Mucosa of gallbladder (tissue), 1 donor: ENCODE results near the gene PCDHB2. TPM values are rescaled to one million over a fixed set of nuclear protein-coding genes. Genes with fewer than 3 reads are reported as not detected.
A peak's percentile ranks its signal among the peaks of the same experiment; 100 is the strongest.
"Not testable (repeated sequence)": the region's sequence is repeated elsewhere in the genome, so short reads cannot be mapped to it uniquely, and the experiment has no call there.

Source experiments
- DNase-seq: peaks from one replicate; pipeline ENCODE4 v3.0.0-alpha.2; 2020; ENCODE audit warnings: low spot score
- total RNA-seq: library from RNA; stranded (reverse); gene quantifications from one replicate; pipeline ENCODE4 v1.2.1, GENCODE V29; 2021
- donor health status: DM: no; HTN: no; CAD: no.

Gene PCDHB2
- total RNA-seq, result 3.6 TPM

- DNase-seq, result no peak
Measured at GRCh38 chr5:141094481-141095262, at the start of gene PCDHB2. Gene PCDHB2, plus strand, starts transcription at chr5:141094615. Its CDS starts 176 bp downstream, at chr5:141094791.

- DNase-seq, result no peak
Measured at GRCh38 chr5:141050622-141051520, 43.5 kb upstream of the PCDHB2 start, which contains the start of gene PCDHB1. Gene PCDHB1, plus strand, starts transcription at chr5:141051374. Its CDS starts 97 bp downstream, at chr5:141051471.

GRCh38 chr5:141051521-141051866 is 42.9 kb upstream of the PCDHB2 start:
- no peak for DNase-seq

- no peak for DNase-seq
Measured at GRCh38 chr5:141077826-141078225, 16.6 kb upstream of the PCDHB2 start.

- no peak for DNase-seq
Measured at GRCh38 chr5:141082228-141082627, 12.2 kb upstream of the PCDHB2 start.

- DNase-seq, result peak; percentile 29
Measured at GRCh38 chr5:141084487-141084989, 9.9 kb upstream of the PCDHB2 start.

GRCh38 chr5:141095263-141095641 is 837 bp downstream of the PCDHB2 start:
- DNase-seq, result no peak

GRCh38 chr5:141096181-141096580 is 1.8 kb downstream of the PCDHB2 start:
- DNase-seq, result not testable (repeated sequence)

- DNase-seq, result not testable (repeated sequence)
Measured at GRCh38 chr5:141096586-141096985, 2.2 kb downstream of the PCDHB2 start.

- no peak for DNase-seq
Measured at GRCh38 chr5:141100243-141100805, 5.9 kb downstream of the PCDHB2 start, which contains the start of gene PCDHB3. Gene PCDHB3, plus strand, starts transcription at chr5:141100473. Its CDS starts 177 bp downstream, at chr5:141100650.

GRCh38 chr5:141101059-141101458 is 6.6 kb downstream of the PCDHB2 start:
- no peak for DNase-seq

- DNase-seq, result not testable (repeated sequence)
Measured at GRCh38 chr5:141102070-141102469, 7.7 kb downstream of the PCDHB2 start.

- DNase-seq, result not testable (repeated sequence)
Measured at GRCh38 chr5:141102471-141102870, 8.1 kb downstream of the PCDHB2 start.

- no peak for DNase-seq
Measured at GRCh38 chr5:141105350-141105749, 10.9 kb downstream of the PCDHB2 start.

GRCh38 chr5:141119250-141119649 is 24.8 kb downstream of the PCDHB2 start:
- DNase-seq, result no peak

GRCh38 chr5:141121563-141121962 is 27.1 kb downstream of the PCDHB2 start, which contains the start of gene PCDHB4:
Gene PCDHB4, plus strand, starts transcription at chr5:141121818. Its CDS starts 181 bp downstream, at chr5:141121999.
- DNase-seq, result no peak

GRCh38 chr5:141121985-141122384 is 27.6 kb downstream of the PCDHB2 start:
- DNase-seq, result no peak

GRCh38 chr5:141123396-141124135 is 29.2 kb downstream of the PCDHB2 start:
- DNase-seq, result not testable (repeated sequence)

- DNase-seq, result no peak
Measured at GRCh38 chr5:141127305-141127704, 32.9 kb downstream of the PCDHB2 start.

- peak; percentile 37 for DNase-seq
Measured at GRCh38 chr5:141135030-141135717, 40.8 kb downstream of the PCDHB2 start, which contains the start of gene PCDHB5. Gene PCDHB5, plus strand, starts transcription at chr5:141135206. Its CDS starts 229 bp downstream, at chr5:141135435.
